B cell (primary cell): Measurements from ENCODE around the gene CACNA2D4. TPM values are rescaled to one million over a fixed set of nuclear protein-coding genes. Genes with fewer than 3 reads are reported as not detected.

Experiments
- ATAC-seq: fragments of 200-7000 bp; cut with Tn5 transposase; one replicate; pipeline ENCODE4 v1.10.0; 2021; ENCODE audit warnings: low read depth, mild to moderate bottlenecking, moderate number of reproducible peaks, moderate library complexity
- CTCF ChIA-PET: fragments of 350-600 bp; sonication (Branson Sonifier 250); formaldehyde crosslinking; loops from one replicate; lab custom pipeline; 2021; ENCODE audit warnings: antibody characterized with exemption, inconsistent platforms; lab: Charles Lee
- POLR2A ChIA-PET: fragments of 350-600 bp; sonication (Branson Sonifier 250); formaldehyde crosslinking; loops from one replicate; lab custom pipeline; 2021; ENCODE audit warnings: antibody characterized with exemption; lab: Charles Lee
- DNase-seq: peaks from one replicate; pipeline ENCODE4 v3.0.0; 2013
- H2AFZ ChIP-seq: 2 replicates; pipeline ENCODE4 v1.6.1; 2012; ENCODE audit warnings: mild to moderate bottlenecking, low read depth, low read length; ENCODE audit not compliant: insufficient read depth, poor library complexity, severe bottlenecking
- H3K27ac ChIP-seq, 2 donors: 1 replicate in 1 of 2; 2 replicates in 1 of 2; pipeline ENCODE4 v1.5.1; 2012 to 2013; ENCODE audit warnings: low read length in 2 of 2, mild to moderate bottlenecking in 2 of 2, moderate library complexity in 1 of 2
- H3K27me3 ChIP-seq, 4 experiments: fragments of 200-600 bp in 1 of 4; sonication (generic) in 1 of 4; replicated peaks in 1 of 4; 1 replicate in 2 of 4; 2 replicates in 2 of 4; pipeline versions ENCODE4 v1.6.1 to v1.7.0; 2013 to 2016; ENCODE audit warnings: low read length in 3 of 4, mild to moderate bottlenecking in 2 of 4, mixed read lengths in 1 of 4, moderate library complexity in 1 of 4; ENCODE audit not compliant: insufficient read depth in 4 of 4, control insufficient read depth in 3 of 4; ENCODE audit errors: control extremely low read depth in 1 of 4
- H3K36me3 ChIP-seq, 2 experiments: replicated peaks in 1 of 2; 1 replicate in 1 of 2; 2 replicates in 1 of 2; pipeline versions ENCODE4 v1.6.1 to v1.7.1; 2013; ENCODE audit warnings: low read length in 1 of 2; ENCODE audit not compliant: insufficient read depth in 2 of 2, control insufficient read depth in 1 of 2; ENCODE audit errors: control extremely low read depth in 1 of 2, extremely low read depth in 1 of 2
- H3K4me1 ChIP-seq, 2 donors: fragments of 200-600 bp in 1 of 2; sonication (generic) in 1 of 2; 1 replicate in 1 of 2; 2 replicates in 1 of 2; pipeline versions ENCODE4 v1.5.1 to v1.6.1; 2013 to 2017; ENCODE audit warnings: low read length in 2 of 2; ENCODE audit not compliant: control insufficient read depth in 2 of 2, insufficient read depth in 2 of 2
- H3K4me2 ChIP-seq: replicated peaks from 2 replicates; pipeline ENCODE3; 2012; ENCODE audit warnings: mild to moderate bottlenecking, low read depth, low read length; ENCODE audit not compliant: poor library complexity, severe bottlenecking
- H3K4me3 ChIP-seq, 5 experiments: fragments of 200-600 bp in 1 of 5; sonication (generic) in 1 of 5; 1 replicate in 3 of 5; 2 replicates in 2 of 5; pipeline versions ENCODE4 v1.5.1 to v1.7.0; 2011 to 2016; ENCODE audit warnings: low read length in 4 of 5, mild to moderate bottlenecking in 4 of 5, low read depth in 2 of 5, control low read depth in 1 of 5, moderate library complexity in 1 of 5; ENCODE audit not compliant: insufficient read depth in 1 of 5; ENCODE audit errors: control extremely low read depth in 1 of 5, extremely low read depth in 1 of 5
- H3K79me2 ChIP-seq: fragments of 200-600 bp; sonication (generic); one replicate; pipeline ENCODE4 v1.6.0; 2016; ENCODE audit warnings: low read length; ENCODE audit not compliant: control insufficient read depth, insufficient read depth
- H3K9ac ChIP-seq: fragments of 200-600 bp; sonication (generic); 2 replicates; pipeline ENCODE4 v1.6.1; 2017; ENCODE audit warnings: mild to moderate bottlenecking, low read length, moderate library complexity
- H3K9me3 ChIP-seq, 3 donors: one replicate each; pipeline versions ENCODE4 v1.6.1 to v1.7.1; 2013; ENCODE audit warnings: low read length in 2 of 3; ENCODE audit not compliant: control insufficient read depth in 2 of 3, insufficient read depth in 1 of 3; ENCODE audit errors: control extremely low read depth in 1 of 3
- H4K20me1 ChIP-seq: 2 replicates; pipeline ENCODE4 v1.6.0; 2012; ENCODE audit warnings: mild to moderate bottlenecking, low read length; ENCODE audit not compliant: insufficient read depth, control insufficient read depth, poor library complexity, severe bottlenecking
- H3K27ac Mint-ChIP-seq: one replicate; pipeline ENCODE4 v1.8.0; 2021; ENCODE audit warnings: mixed read lengths
- H3K27me3 Mint-ChIP-seq: one replicate; pipeline ENCODE4 v1.8.0; 2021; ENCODE audit warnings: mixed read lengths
- H3K4me1 Mint-ChIP-seq: one replicate; pipeline ENCODE4 v1.8.0; 2021; ENCODE audit warnings: mixed read lengths
- H3K4me3 Mint-ChIP-seq: one replicate; pipeline ENCODE4 v1.8.0; 2021; ENCODE audit warnings: mixed read lengths
- H3K9me3 Mint-ChIP-seq: one replicate; pipeline ENCODE4 v1.8.0; 2022; ENCODE audit warnings: mixed read lengths; ENCODE audit not compliant: insufficient read depth
- CTCF ChIP-seq: fragments of 200-600 bp; IDR thresholded peaks from one replicate; pipeline ENCODE4 v1.8.0; 2022; ENCODE audit warnings: antibody characterized with exemption, mild to moderate bottlenecking
- EZH2 ChIP-seq: IDR thresholded peaks from 2 replicates; pipeline ENCODE4 v1.6.1; 2012; ENCODE audit warnings: borderline replicate concordance, low read depth, mild to moderate bottlenecking, moderate library complexity, low read length; ENCODE audit not compliant: insufficient read depth, poor library complexity, severe bottlenecking
- WGBS: methylation state at CpG from one replicate; pipeline ENCODE4 v1.1.5; 2013; ENCODE audit warnings: missing lambda C conversion rate; ENCODE audit not compliant: insufficient coverage; 5-methylcytosine and 5-hydroxymethylcytosine counted together
- intact Hi-C: fragments of 100-400 bp; cut with micrococcal nuclease; formaldehyde crosslinking; loops from one replicate; pipeline ENCODE4 v1.10.0; 2022
- polyA plus RNA-seq: library from polyadenylated mRNA; depleted of rRNA; stranded (reverse); fragments of >200 nt; gene quantifications from 2 replicates; pipeline ENCODE4 v1.2.3, GENCODE V29; 2012
- total RNA-seq, 2 donors: library from RNA; stranded (reverse); fragments of 120-200 nt in 1 of 2; gene quantifications; 1 replicate in 1 of 2; 2 replicates in 1 of 2; pipeline versions ENCODE4 v1.2.3 to v1.2.4, GENCODE V29; 2013 to 2022

The CACNA2D4 gene
- total and polyA plus RNA-seq, 2 donors (not counting 1 experiment from before 2014, with no cell fraction given): 6.0 to 7.4 TPM

GRCh38 chr12:1842183-1842904, 76.1 kb downstream of the CACNA2D4 start:
- peaks cover 0 to 4% (median 0%) of the 10 kb centered on the region in 4 experiments for H3K27me3 ChIP-seq
- H2AFZ ChIP-seq: no peak overlapping the region
- WGBS: 73% methylated on average over 9 of the region's 18 CpGs
- CTCF ChIA-PET: interaction anchor here (0.6 kb wide), 1 partner anchor 188 kb away, joined by 7 read pairs; no protein-coding TSS in a partner anchor
- Mint-ChIP-seq H3K27ac (no peak overlapping the region), H3K9me3 (no peaks in the 10 kb centered on the region), H3K4me3 (peak overlapping the region; percentile 12), H3K27me3 (peaks cover 3% of the 10 kb centered on the region), H3K4me1 (peaks cover 35% of the 10 kb centered on the region)
- peak; percentile 79 for ATAC-seq
- no peak overlapping the region for H3K9ac ChIP-seq
- H3K79me2 ChIP-seq: no peaks in the 10 kb centered on the region
- H3K36me3 ChIP-seq: no peaks in the 10 kb centered on the region
- no peaks in the 10 kb centered on the region for H3K9me3 ChIP-seq
- H3K27ac ChIP-seq: no peak overlapping the region
- POLR2A ChIA-PET: no interaction called here
- DNase-seq: peak; percentile 26
- H4K20me1 ChIP-seq: no peaks in the 10 kb centered on the region
- peak overlapping the region; percentile 42 for H3K4me2 ChIP-seq
- intact Hi-C loops: no loop called here
- H3K4me1 ChIP-seq: peaks cover 13 to 18% of the 10 kb centered on the region in 2 donors
- TF ChIP-seq CTCF (no peak), EZH2 (no peak)
- no peak overlapping the region for H3K4me3 ChIP-seq

GRCh38 chr12:1841586-1842182, 76.8 kb downstream of the CACNA2D4 start:
- TF ChIP-seq EZH2: no peak
- TF ChIP-seq CTCF: no peak
- ATAC-seq (no peak), DNase-seq (peak; percentile 17)
- peaks cover 3% of the 10 kb centered on the region for H3K27me3 Mint-ChIP-seq
- H3K4me3 Mint-ChIP-seq: peak overlapping the region; percentile 12
- H3K4me2 ChIP-seq: peak overlapping the region; percentile 42
- H3K27me3 ChIP-seq: peaks cover 0 to 4% (median 0%) of the 10 kb centered on the region in 4 experiments
- H3K9me3 ChIP-seq: no peaks in the 10 kb centered on the region
- no peak overlapping the region for H2AFZ ChIP-seq
- H4K20me1 ChIP-seq: no peaks in the 10 kb centered on the region
- H3K27ac Mint-ChIP-seq: no peak overlapping the region
- H3K4me1 Mint-ChIP-seq: peaks cover 35% of the 10 kb centered on the region
- ChIA-PET POLR2A (no interaction called here), CTCF (interaction anchor here (0.6 kb wide), 1 partner anchor 187 kb away, joined by 7 read pairs; no protein-coding TSS in a partner anchor)
- no peaks in the 10 kb centered on the region for H3K79me2 ChIP-seq
- H3K36me3 ChIP-seq: no peaks in the 10 kb centered on the region
- no peak overlapping the region for H3K9ac ChIP-seq
- no peak overlapping the region for H3K27ac ChIP-seq
- intact Hi-C loops: no loop called here
- no peaks in the 10 kb centered on the region for H3K9me3 Mint-ChIP-seq
- no peak overlapping the region for H3K4me3 ChIP-seq
- WGBS: 86% methylated on average over 11 of the region's 13 CpGs
- H3K4me1 ChIP-seq: peaks cover 13 to 18% of the 10 kb centered on the region in 2 donors
